ENCODE results near the gene ADCY7. TPM values are rescaled to one million over a fixed set of nuclear protein-coding genes. Genes with fewer than 3 reads are reported as not detected.
A peak's percentile ranks its signal among the peaks of the same experiment; 100 is the strongest.

Gene ADCY7
- total RNA-seq, 1 donor from 2014 or later: 4.6 TPM

DNA sequence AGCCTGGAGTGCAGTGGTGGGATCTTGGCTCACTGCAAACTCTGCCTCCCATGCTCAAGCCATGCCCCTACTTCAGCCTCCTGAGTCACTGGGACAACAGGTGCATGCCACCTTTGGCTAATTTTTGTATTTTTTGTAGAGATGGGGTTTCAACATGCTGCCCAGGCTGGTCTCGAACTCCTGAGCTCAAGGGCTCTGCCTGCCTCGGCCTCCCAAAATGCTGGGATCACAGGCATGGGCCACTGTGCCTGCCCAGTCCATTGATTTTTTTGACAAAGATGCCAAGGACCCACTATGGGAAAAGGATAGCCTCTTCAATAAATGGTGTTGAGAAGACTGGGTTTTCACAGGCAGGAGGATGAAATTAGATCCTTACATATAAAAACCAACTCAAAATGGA lies 10.8 kb upstream of the ADCY7 start:
- Mint-ChIP-seq H3K27me3 (ENCODE audit: unreplicated experiment) (peaks cover 35% of the 10 kb centered on the region), H3K36me3 (ENCODE audit: unreplicated experiment) (peaks cover 6% of the 10 kb centered on the region), H3K4me1 (ENCODE audit: unreplicated experiment) (peaks cover 42% of the 10 kb centered on the region), H3K27ac (ENCODE audit: unreplicated experiment) (no peak overlapping the region), H3K4me3 (ENCODE audit: unreplicated experiment) (no peak overlapping the region), H3K9me3 (ENCODE audit: unreplicated experiment) (peaks cover 4% of the 10 kb centered on the region)
- TF ChIP-seq, protein P1, sequence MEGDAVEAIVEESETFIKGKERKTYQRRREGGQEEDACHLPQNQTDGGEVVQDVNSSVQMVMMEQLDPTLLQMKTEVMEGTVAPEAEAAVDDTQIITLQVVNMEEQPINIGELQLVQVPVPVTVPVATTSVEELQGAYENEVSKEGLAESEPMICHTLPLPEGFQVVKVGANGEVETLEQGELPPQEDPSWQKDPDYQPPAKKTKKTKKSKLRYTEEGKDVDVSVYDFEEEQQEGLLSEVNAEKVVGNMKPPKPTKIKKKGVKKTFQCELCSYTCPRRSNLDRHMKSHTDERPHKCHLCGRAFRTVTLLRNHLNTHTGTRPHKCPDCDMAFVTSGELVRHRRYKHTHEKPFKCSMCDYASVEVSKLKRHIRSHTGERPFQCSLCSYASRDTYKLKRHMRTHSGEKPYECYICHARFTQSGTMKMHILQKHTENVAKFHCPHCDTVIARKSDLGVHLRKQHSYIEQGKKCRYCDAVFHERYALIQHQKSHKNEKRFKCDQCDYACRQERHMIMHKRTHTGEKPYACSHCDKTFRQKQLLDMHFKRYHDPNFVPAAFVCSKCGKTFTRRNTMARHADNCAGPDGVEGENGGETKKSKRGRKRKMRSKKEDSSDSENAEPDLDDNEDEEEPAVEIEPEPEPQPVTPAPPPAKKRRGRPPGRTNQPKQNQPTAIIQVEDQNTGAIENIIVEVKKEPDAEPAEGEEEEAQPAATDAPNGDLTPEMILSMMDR (IDR thresholded peaks at IDR 0.05): no peak
- DNase-seq (ENCODE audit: extremely low spot score, unreplicated experiment): no peak

DNA sequence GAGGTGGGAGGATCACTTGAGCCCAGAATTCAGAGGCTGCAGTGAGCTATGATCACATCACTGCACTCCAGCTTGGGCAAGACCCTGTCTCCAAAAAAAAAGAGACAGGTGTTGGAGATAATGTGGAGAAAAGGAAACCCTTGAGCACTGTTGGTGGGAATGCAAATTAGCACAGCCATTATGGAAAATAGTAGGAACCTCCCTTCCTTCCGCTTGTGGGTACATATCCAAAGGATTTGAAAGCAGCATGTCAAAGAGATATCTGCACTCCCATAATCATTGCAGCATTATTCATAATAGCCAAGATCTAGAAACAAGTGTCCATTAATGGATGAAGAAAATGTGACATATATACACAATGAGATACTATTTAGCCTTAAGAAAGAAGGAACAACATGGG lies 9.7 kb upstream of the ADCY7 start:
- H3K36me3 Mint-ChIP-seq (ENCODE audit: unreplicated experiment): peaks cover 6% of the 10 kb centered on the region
- no peak for DNase-seq (ENCODE audit: extremely low spot score, unreplicated experiment)
- H3K27me3 Mint-ChIP-seq (ENCODE audit: unreplicated experiment): peaks cover 35% of the 10 kb centered on the region
- H3K4me1 Mint-ChIP-seq (ENCODE audit: unreplicated experiment): peaks cover 32% of the 10 kb centered on the region
- H3K27ac Mint-ChIP-seq (ENCODE audit: unreplicated experiment): no peak overlapping the region
- TF ChIP-seq, protein P1 (IDR thresholded peaks at IDR 0.05): no peak
- no peak overlapping the region for H3K4me3 Mint-ChIP-seq (ENCODE audit: unreplicated experiment)
- peaks cover 4% of the 10 kb centered on the region for H3K9me3 Mint-ChIP-seq (ENCODE audit: unreplicated experiment)

DNA sequence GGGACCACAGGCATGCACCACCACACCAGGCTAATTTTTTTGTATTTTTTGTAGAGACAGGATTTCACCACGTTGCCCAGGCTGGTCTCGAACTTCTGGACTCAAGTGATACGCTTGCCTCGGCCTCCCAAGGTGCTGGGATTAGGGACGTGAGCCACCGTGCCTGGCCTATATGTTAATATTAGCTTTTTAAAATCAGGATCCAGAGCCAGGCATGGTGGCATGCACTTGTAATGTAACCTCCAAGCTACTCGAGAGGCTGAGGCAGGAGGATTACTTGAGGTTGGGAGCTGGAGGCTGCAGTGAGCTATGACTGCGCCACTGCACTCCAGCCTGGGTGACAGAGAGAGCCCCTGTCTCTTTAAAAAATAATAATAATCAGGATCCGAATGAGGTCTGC lies 8.5 kb upstream of the ADCY7 start:
- peaks cover 4% of the 10 kb centered on the region for H3K9me3 Mint-ChIP-seq (ENCODE audit: unreplicated experiment)
- H3K27me3 Mint-ChIP-seq (ENCODE audit: unreplicated experiment): peaks cover 30% of the 10 kb centered on the region
- H3K4me3 Mint-ChIP-seq (ENCODE audit: unreplicated experiment): no peak overlapping the region
- TF ChIP-seq, protein P1 (IDR thresholded peaks at IDR 0.05): no peak
- H3K4me1 Mint-ChIP-seq (ENCODE audit: unreplicated experiment): peaks cover 21% of the 10 kb centered on the region
- peak; percentile 48 for DNase-seq (ENCODE audit: extremely low spot score, unreplicated experiment)
- peaks cover 6% of the 10 kb centered on the region for H3K36me3 Mint-ChIP-seq (ENCODE audit: unreplicated experiment)
- H3K27ac Mint-ChIP-seq (ENCODE audit: unreplicated experiment): no peak overlapping the region

DNA sequence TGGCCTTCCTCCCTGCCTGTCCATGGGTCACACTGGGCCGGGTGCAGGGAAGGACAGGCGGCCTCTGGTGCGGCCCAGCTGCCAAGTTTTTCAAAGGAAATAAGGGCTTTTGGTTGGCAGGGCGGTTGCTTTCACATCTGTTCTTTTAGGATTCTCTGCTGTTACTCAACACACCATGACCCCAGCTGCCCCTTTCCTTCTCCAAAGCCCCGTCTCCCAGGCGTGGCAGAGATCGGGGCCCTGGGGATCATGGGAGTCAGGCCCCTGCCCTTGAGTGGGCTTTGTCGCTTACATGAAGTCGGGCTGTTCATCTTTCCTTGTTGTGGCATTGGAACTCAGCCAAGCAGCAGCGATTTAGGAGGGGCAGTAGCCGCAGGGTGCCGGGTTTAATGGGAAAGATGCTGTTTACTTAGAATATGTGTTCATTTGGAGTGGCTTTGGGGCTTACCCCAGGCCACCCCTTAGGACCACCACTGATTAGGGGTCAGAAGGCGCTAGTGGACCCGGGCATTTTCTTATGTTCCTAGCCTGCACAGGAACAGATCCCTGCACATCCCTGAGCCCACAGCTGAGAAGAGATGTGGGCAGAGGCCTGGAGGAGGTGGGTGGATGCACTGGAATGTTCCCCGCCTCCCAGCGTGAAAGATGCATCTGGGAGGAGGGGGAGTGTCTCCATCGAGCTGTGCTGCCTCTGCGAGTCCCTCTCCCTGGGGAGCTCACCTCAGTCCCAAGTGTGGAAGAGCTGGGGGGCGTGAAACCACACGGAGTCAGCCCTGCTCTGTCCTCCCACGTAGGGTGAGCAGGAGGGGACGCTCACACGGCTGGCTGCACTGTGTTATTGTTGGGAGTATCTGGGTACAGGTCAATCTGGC lies 6.8 kb upstream of the ADCY7 start:
- peak; percentile 80 for DNase-seq (ENCODE audit: extremely low spot score, unreplicated experiment)
- H3K27me3 Mint-ChIP-seq (ENCODE audit: unreplicated experiment): peaks cover 16% of the 10 kb centered on the region
- H3K4me3 Mint-ChIP-seq (ENCODE audit: unreplicated experiment): no peak overlapping the region
- H3K4me1 Mint-ChIP-seq (ENCODE audit: unreplicated experiment): peaks cover 17% of the 10 kb centered on the region
- peaks cover 6% of the 10 kb centered on the region for H3K9me3 Mint-ChIP-seq (ENCODE audit: unreplicated experiment)
- peaks cover 3% of the 10 kb centered on the region for H3K36me3 Mint-ChIP-seq (ENCODE audit: unreplicated experiment)
- H3K27ac Mint-ChIP-seq (ENCODE audit: unreplicated experiment): peak overlapping the region; percentile 85
- TF ChIP-seq, protein P1 (IDR thresholded peaks at IDR 0.05): no peak

All from osteocyte (in vitro differentiated cells).